H1 (cell line): Measurements from ENCODE around the gene NCK2. TPM values are rescaled to one million over a fixed set of nuclear protein-coding genes. Genes with fewer than 3 reads are reported as not detected.

Experiments
- NANOG ChIP-seq: IDR thresholded peaks from 2 replicates; pipeline ENCODE4 v1.6.1; 2011; ENCODE audit warnings: low read length, low read depth, mild to moderate bottlenecking, inconsistent platforms; ENCODE audit not compliant: insufficient read depth, poor library complexity, severe bottlenecking
- POU5F1 ChIP-seq: IDR thresholded peaks from 2 replicates; pipeline ENCODE4 v1.6.1; 2011; ENCODE audit warnings: low read depth, mild to moderate bottlenecking, low read length, moderate library complexity
- RBBP5 ChIP-seq: IDR thresholded peaks from 2 replicates; pipeline ENCODE4 v1.7.1; 2012; ENCODE audit warnings: low read depth, mild to moderate bottlenecking, inconsistent platforms, low read length, moderate library complexity, borderline replicate concordance
- YY1 ChIP-seq: IDR thresholded peaks from 2 replicates; pipeline ENCODE4 v1.6.1; 2011; ENCODE audit warnings: low read depth, mild to moderate bottlenecking, low read length
- polyA plus RNA-seq, 7 experiments: library from polyadenylated mRNA; depleted of rRNA in 3 of 7; stranded (reverse) in 5 of 7; unstranded in 2 of 7; fragments of >200 nt in 5 of 7; fragments of 200-250 nt in 2 of 7; gene quantifications; 1 replicate in 5 of 7; 2 replicates in 1 of 7; 4 replicates in 1 of 7; pipeline versions ENCODE4 v1.2.1 to v1.2.3, GENCODE V29; 2011 to 2013; ENCODE audit warnings: missing spikeins in 2 of 7, mixed read lengths in 2 of 7
- total RNA-seq: library from RNA; stranded (reverse); fragmentation: NEBNext Ultra II Directional; extraction: Animal tissue kit (Norgen Biotek cat#: 25700); gene quantifications from 2 replicates; pipeline ENCODE4 v1.2.1, GENCODE V29; 2021

The NCK2 gene
- total and polyA plus RNA-seq, 2 of the 8 experiments (the other 6 are each of a cell fraction or from before 2014, with no cell fraction given) = 30.3 to 65.7 TPM

- no peak for TF ChIP-seq RBBP5
- TF ChIP-seq NANOG = no peak
- TF ChIP-seq POU5F1 = no peak
- no peak for TF ChIP-seq YY1
Observed at GRCh38 chr2:105779394-105779793, 34.7 kb downstream of the NCK2 start (continued).
